Endometrial microvascular endothelial cells (primary cell): ENCODE measurements around the gene ZBTB33. TPM values are rescaled to one million over a fixed set of nuclear protein-coding genes. Genes with fewer than 3 reads are reported as not detected.

Source experiments
- in situ Hi-C: cut with HindIII; loops from 2 replicates; pipeline ENCODE4 v1.10.0; 2017; ENCODE audit warnings: low sequenced_read_pairs, low pct_unique_long_range_greater_than_20kb; ENCODE audit errors: inconsistent ontology term
- total RNA-seq: library from RNA; depleted of rRNA; stranded (reverse); fragments of >200 nt; gene quantifications from one replicate; pipeline ENCODE4 v1.2.3, GENCODE V29; 2015; ENCODE audit errors: inconsistent ontology term

The ZBTB33 gene, protein sequence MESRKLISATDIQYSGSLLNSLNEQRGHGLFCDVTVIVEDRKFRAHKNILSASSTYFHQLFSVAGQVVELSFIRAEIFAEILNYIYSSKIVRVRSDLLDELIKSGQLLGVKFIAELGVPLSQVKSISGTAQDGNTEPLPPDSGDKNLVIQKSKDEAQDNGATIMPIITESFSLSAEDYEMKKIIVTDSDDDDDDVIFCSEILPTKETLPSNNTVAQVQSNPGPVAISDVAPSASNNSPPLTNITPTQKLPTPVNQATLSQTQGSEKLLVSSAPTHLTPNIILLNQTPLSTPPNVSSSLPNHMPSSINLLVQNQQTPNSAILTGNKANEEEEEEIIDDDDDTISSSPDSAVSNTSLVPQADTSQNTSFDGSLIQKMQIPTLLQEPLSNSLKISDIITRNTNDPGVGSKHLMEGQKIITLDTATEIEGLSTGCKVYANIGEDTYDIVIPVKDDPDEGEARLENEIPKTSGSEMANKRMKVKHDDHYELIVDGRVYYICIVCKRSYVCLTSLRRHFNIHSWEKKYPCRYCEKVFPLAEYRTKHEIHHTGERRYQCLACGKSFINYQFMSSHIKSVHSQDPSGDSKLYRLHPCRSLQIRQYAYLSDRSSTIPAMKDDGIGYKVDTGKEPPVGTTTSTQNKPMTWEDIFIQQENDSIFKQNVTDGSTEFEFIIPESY
- total RNA-seq, result 20.6 TPM

GRCh38 chrX:120250522-120251271 is at the start of gene ZBTB33:
Gene ZBTB33, plus strand, starts transcription at chrX:120250812. Its CDS starts 2,604 bp downstream, at chrX:120253416.
- in situ Hi-C loops, result no loop called here

DNA sequence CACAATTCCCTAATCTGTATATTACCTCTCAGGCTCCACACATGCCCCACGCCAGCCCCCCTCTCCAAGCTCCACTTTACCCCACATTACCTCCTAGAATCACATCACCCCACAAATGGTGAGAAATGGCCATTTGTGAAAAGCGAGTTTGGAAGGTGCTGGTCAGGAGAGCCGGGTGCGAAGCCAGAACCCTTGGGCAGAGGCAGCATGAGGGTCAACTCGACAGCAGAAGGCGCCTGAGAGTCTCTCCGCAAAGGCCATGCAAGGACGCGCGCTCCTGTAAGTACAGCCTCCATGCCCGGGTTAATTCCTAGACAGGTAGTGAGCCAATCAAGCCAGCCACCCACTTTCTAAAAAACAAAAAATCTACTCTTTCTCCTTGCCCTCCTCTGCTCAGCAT is 49.8 kb upstream of the ZBTB33 start:
- in situ Hi-C loops, result no loop called here

- in situ Hi-C loops, result no loop called here
Observed at GRCh38 chrX:120205816-120206753, 44.5 kb upstream of the ZBTB33 start.

DNA sequence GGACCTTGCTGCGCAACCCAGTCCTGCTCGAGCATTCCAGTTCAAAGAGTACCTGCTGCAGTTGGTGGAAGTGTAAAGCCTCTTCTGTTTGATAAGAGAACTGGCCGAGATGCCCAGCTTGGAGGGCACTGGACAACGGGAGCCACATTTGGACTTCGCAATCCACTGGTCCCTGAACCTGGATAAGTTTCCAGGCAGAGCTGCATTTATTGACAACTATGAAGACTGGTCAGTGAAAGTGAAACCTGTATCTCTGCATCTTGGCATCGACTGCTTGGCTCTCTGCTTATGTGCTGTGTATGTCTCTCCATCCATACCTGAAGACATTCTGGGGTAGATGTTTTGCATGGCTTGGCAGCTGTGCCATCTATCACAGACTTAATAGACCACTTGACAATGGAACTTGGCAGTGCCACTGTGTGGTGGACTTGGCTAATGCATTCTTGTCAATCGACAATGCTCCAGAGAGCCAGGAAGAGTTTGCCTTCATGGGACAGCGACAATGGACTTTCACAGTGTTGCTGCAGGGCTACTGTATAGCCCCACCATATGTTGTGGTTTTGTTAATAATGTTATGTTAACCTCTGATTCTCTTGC is 43.5 kb upstream of the ZBTB33 start:
- in situ Hi-C loops, result no loop called here

DNA sequence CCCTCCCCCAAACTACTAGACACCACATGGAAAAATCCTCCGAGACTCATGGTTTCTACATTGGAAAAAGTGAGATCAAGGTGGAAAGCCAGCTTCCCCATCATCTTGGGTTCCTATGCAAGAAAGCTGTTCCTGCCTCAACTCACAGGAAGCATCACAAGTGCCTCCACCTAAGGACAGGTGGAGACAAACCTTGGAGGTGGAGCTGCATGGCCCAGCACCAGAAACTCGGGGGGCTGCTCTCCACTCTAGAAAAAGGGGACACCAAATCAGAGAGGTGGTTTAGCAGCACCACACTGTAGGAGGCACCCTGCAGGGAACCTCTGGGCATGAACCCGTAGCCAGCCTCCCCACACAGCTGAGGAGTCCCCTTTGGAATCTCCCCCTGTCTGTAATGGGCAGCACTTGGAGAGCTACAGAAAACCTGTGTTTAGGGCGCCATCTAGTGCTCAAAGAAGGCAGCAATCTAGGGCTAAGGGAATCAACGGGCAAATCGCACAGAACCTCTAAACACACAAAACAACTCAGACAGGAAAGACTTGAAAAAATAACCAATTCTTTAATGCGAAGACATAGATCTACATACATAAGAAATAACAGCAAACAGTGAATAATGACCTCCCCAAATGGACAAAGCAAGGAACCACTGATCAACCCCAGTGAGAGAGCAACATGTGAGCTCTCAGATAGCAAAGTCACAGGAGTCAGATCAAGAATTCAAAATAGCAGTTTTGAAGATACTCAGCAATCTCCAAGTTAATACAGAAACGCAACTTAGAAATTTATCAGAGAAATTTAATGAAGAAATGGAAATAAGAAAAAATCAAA is 37.0 kb upstream of the ZBTB33 start:
- in situ Hi-C loops, result no loop called here

DNA sequence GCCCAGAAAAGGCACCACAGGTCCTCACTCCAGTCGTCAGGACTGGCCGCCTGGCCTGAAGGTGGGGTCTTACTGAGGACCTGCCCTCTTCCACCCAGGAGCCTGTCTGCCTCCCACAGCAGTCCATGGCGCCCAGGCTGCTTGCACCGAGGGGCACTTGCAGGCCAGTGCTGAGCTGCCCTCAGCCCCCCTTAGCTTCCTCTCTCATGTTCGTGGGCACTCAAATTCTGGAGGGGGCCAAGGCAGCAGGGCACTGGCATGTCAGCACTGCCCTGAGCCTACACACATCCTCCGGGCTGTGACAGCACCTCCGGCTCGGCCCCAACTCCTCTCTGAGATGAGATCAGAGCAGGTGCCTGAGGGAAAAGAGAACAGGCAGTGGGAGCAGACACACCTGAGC is 27.2 kb upstream of the ZBTB33 start:
- in situ Hi-C loops, result no loop called here

DNA sequence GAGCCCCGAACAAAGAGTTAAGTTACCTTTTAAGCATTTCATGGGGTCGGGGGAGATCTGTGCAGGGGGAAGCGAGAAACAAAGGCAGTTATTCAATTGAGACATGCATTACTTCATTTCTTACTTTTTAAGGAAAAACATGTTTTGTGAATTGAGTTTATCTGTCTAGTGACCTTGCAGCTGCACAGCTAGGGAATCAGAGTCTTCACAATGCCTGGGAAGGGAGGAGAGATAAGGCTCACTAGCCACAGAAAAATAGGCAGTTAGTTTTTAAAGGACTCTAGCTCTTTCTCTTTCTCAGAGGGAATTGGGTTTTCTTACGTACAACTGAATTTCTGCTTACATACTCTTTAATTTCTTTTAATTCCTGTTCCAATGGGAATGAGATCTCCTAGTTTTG is 26.2 kb upstream of the ZBTB33 start:
- in situ Hi-C loops, result no loop called here

DNA sequence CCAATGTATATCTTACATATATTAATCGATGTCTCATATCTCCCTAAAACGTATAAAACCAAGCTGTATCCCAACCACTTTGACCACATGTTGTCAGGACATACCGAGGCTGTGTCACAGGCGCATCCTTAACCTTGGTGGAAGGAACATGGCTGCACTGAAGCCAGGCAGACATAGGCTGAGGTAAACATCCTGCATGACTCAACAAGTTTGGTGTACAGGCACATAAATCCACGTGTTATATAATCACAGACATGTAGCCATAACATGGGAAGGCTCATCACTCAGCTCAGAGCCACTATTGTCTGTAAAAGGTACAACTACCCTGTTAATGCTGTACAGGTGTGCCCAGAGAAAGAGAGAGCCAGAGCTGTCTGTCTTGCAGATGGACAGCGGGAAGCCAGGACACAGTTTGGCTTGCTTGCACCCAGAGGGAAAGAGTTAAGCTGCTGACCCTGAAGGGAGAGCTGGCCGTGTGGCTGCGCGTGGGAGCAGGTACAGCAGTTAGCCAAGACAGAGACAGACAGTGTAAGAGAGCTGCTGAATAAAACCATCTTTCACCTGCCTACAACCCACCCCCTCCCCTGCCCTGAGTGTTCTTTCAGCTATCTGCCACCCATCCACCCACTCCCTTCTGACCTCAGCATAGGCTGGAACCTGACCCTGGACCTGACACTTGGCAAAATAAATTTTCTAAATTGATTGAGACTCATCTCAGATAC is 22.3 kb upstream of the ZBTB33 start:
- in situ Hi-C loops, result no loop called here

DNA sequence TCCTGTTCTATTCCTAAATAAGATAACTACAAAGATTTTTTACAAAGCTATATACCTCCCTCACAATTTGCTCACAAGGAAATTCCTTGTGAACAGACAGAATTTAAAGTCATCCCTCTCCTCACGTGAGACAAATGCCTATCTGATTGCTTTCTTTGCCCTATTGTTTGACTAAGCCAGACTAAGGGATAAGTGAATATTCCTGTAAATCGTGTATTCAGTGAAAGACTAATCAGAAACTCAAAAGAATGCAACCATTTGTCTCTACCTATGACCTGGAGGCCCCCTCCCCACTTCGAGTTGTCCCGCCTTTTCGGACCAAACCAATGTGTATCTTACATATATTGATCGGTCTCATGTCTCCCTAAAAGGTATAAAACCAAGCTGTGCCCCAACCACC is 15.3 kb upstream of the ZBTB33 start:
- in situ Hi-C loops, result no loop called here

GRCh38 chrX:120236687-120237479 is 13.7 kb upstream of the ZBTB33 start:
- in situ Hi-C loops, result no loop called here

DNA sequence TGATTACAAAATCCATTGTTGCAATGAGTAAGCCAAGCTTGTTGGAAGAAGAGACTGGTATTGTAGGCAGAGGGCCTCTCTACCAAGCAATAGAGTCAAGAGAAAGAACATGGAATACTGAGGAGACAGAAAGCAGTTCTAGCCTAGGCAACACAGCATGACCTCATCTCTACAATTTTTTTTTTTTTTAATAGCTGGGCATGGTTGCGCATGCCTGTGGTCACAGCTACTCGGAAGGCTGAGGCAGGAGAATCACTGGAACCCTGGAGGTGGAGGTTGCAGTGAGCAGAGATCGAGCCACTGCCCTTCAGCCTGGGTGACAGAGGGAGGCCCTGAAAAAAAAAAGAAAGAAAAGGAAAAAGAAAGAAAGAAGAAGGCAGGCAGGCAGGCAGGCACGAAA is 11.7 kb upstream of the ZBTB33 start:
- in situ Hi-C loops, result no loop called here

- in situ Hi-C loops, result no loop called here
Observed at GRCh38 chrX:120242813-120243212, 7.8 kb upstream of the ZBTB33 start.

DNA sequence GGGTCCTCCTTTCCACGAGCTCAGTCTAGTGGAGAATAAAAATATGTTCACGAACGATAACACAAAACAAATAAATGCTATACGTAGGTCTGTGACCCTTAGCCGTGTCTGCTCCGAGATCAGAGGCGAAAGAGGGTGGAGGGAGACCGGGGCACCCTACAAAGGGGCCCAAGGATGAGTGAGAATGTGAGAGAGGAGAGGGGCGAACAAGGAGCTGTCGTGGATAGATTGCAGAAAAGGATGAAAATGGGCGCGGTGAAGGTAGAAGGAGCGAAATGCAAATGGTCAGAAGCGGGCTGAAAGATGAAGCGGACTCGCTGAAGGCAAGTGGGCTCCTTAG is 6.2 kb upstream of the ZBTB33 start:
- in situ Hi-C loops, result no loop called here

GRCh38 chrX:120244735-120245498 is 5.7 kb upstream of the ZBTB33 start:
- in situ Hi-C loops, result no loop called here

DNA sequence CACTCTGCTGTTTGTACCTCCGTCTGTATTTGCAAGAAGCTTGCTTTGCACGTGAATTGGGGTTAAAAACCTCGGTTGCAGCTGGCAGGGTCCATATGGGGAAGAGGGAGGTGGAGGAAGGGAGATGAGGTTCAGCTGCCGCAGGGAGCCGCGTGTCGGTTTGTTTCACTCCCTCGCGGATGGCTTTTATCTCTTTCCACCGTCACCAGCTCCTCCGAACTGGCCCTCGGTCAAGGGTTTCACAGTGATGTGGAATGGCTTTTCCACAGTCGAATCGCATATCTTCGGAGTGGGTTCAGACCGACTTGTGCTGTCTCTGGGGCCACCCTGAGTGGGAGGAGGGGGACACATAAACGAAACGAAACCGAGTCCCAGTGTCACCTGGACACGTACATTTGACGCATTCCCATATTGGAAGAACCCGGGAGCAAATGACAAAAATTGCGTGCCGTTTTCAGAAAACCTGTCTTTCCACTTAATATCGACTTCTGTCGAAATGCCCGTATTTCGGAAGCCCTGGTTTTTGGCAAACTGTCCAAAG is 929 bp downstream of the ZBTB33 start:
- in situ Hi-C loops, result no loop called here
